Prostate gland (tissue), 2 donors: ENCODE results near the gene OR4B1. TPM values are rescaled to one million over a fixed set of nuclear protein-coding genes. Genes with fewer than 3 reads are reported as not detected.
"Not testable (repeated sequence)": the region's sequence is repeated elsewhere in the genome, so short reads cannot be mapped to it uniquely, and the experiment has no call there.

Experiments used
- DNase-seq: peaks from one replicate; pipeline ENCODE4 v3.0.0-alpha.2; 2019; ENCODE audit warnings: low spot score
- H3K27ac ChIP-seq, 2 donors: fragments of 200-600 bp; sonication (generic); 2 replicates each; pipeline ENCODE4 v1.5.1; 2017 to 2019
- H3K27me3 ChIP-seq: fragments of 200-600 bp; sonication (generic); replicated peaks from 2 replicates; pipeline ENCODE4 v1.5.1; 2019; ENCODE audit not compliant: insufficient read depth
- H3K36me3 ChIP-seq, 2 donors: fragments of 200-600 bp; sonication (generic); 1 replicate in 1 of 2; 2 replicates in 1 of 2; pipeline versions ENCODE4 v1.5.1 to v1.8.1; 2017 to 2019
- H3K4me1 ChIP-seq: fragments of 200-600 bp; sonication (generic); replicated peaks from 2 replicates; pipeline ENCODE4 v1.5.1; 2019
- H3K4me3 ChIP-seq, 2 donors: fragments of 200-600 bp; sonication (generic); 2 replicates each; pipeline ENCODE4 v1.5.1; 2017 to 2019
- H3K9me3 ChIP-seq: fragments of 200-600 bp; sonication (generic); 2 replicates; pipeline ENCODE4 v1.5.1; 2017
- POLR2A ChIP-seq: fragments of 450-650 bp; IDR thresholded peaks from one replicate; pipeline ENCODE4 v1.6.1; 2016; ENCODE audit warnings: antibody characterized with exemption, mild to moderate bottlenecking
- POLR2AphosphoS5 ChIP-seq: sonication (generic); formaldehyde crosslinking; IDR thresholded peaks from one replicate; pipeline ENCODE4 v1.6.1; 2017; ENCODE audit warnings: antibody characterized with exemption
- WGBS: methylation state at CpG from one replicate; pipeline ENCODE4 v1.1.5; 2018; 5-methylcytosine and 5-hydroxymethylcytosine counted together
- intact Hi-C: fragments of 100-400 bp; cut with DNase I; formaldehyde crosslinking; loops from one replicate; pipeline ENCODE4 v1.14.2; 2022
- total RNA-seq, 2 donors: library from RNA; depleted of rRNA; stranded (reverse); fragments of >200 nt; gene quantifications; one replicate each; pipeline ENCODE4 v1.1.0, GENCODE V29; 2016
- TF ChIP-seq, protein P1 (sequence below), 4 experiments: fragments of 200-600 bp in 2 of 4; fragments of 450-650 bp in 2 of 4; sonication (generic) in 2 of 4; IDR thresholded peaks; 1 replicate in 3 of 4; 2 replicates in 1 of 4; pipeline ENCODE4 v1.5.1; 2016 to 2019; ENCODE audit warnings: antibody characterized with exemption in 4 of 4, mild to moderate bottlenecking in 2 of 4, moderate library complexity in 2 of 4

Gene OR4B1
- total RNA-seq, 2 donors from 2014 or later, result not detected

DNA sequence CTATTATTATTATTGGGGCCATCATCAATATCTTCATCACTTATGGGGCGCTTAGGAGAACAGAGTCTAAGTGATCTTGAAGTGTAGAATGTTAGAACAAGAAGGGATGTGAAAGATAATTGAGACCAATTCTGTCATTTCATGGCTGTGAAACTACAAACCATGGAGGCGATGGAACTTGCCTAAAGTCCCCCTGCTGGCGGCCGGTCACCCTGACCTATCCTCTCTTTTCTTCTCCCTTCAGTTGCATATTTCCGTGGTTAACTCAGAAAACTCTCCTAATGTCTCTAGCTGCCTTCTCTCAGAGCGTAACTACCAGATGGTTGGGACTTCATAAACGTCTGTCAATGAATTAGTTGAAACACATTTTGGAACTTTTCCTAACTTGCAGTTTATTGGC is 6.6 kb upstream of the OR4B1 start:
- no peaks in the 10 kb centered on the region for H3K4me1 ChIP-seq
- no peaks in the 10 kb centered on the region for H3K27me3 ChIP-seq
- H3K4me3 ChIP-seq, result no peak overlapping the region
- DNase-seq, result no peak
- H3K36me3 ChIP-seq, result no peaks in the 10 kb centered on the region
- intact Hi-C loops, result no loop called here
- H3K27ac ChIP-seq, result no peak overlapping the region
- H3K9me3 ChIP-seq, result no peaks in the 10 kb centered on the region
- WGBS, result 25% methylated on average over 7 of the region's 7 CpGs
- TF ChIP-seq POLR2A, result no peak

DNA sequence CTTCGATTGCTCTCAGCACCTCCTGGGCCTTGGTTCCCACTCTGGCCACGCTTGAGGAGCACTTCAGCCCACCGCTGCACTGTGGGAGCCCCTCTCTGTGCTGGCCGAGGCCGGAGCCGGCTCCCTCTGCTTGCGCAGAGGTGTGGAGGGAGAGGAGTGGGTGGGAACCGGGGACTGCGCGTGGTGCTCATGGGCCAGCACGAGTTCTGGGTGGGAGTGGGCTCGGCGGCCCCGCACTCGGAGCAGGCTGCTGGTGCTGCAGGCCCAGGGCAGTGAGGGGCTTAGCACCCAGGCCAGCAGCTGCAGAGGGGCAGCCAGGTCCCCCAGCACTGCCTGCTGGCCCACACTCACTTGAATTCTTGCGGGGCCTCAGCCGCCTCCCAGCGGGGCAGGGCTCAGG is 12.2 kb downstream of the OR4B1 start:
- H3K4me3 ChIP-seq, result no peak overlapping the region
- H3K9me3 ChIP-seq, result no peaks in the 10 kb centered on the region
- TF ChIP-seq POLR2AphosphoS5 (no peak), POLR2A (no peak)
- TF ChIP-seq, protein P1, sequence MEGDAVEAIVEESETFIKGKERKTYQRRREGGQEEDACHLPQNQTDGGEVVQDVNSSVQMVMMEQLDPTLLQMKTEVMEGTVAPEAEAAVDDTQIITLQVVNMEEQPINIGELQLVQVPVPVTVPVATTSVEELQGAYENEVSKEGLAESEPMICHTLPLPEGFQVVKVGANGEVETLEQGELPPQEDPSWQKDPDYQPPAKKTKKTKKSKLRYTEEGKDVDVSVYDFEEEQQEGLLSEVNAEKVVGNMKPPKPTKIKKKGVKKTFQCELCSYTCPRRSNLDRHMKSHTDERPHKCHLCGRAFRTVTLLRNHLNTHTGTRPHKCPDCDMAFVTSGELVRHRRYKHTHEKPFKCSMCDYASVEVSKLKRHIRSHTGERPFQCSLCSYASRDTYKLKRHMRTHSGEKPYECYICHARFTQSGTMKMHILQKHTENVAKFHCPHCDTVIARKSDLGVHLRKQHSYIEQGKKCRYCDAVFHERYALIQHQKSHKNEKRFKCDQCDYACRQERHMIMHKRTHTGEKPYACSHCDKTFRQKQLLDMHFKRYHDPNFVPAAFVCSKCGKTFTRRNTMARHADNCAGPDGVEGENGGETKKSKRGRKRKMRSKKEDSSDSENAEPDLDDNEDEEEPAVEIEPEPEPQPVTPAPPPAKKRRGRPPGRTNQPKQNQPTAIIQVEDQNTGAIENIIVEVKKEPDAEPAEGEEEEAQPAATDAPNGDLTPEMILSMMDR (IDR thresholded peaks at IDR 0.05), result no peak
- H3K36me3 ChIP-seq, result no peaks in the 10 kb centered on the region
- H3K27me3 ChIP-seq, result no peaks in the 10 kb centered on the region
- H3K27ac ChIP-seq, result no peak overlapping the region
- DNase-seq, result no peak
- WGBS, result 74% methylated on average over 10 of the region's 18 CpGs
- intact Hi-C loops, result no loop called here
- no peaks in the 10 kb centered on the region for H3K4me1 ChIP-seq

DNA sequence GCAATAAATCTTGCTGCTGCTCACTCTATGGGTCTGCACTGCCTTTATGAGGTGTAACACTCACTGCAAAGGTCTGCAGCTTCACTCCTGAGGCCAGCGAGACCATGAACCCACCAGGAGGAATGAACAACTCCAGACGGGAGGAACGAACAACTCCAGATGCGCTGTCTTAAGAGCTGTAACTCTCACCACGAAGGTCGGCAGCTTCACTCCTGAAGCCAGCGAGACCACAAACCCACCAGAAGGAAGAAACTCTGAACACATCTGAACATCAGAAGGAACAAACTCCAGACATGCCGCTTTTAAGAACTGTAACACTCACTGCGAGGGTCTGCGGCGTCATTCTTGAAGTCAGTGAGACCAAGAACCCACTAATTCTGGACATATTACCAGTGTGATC is 13.4 kb downstream of the OR4B1 start:
- H3K36me3 ChIP-seq, intact Hi-C loops, DNase-seq, H3K27ac ChIP-seq, H3K4me3 ChIP-seq, H3K4me1 ChIP-seq, H3K27me3 ChIP-seq, H3K9me3 ChIP-seq: not testable (repeated sequence)
- WGBS, result 90% methylated on average over 11 of the region's 11 CpGs

DNA sequence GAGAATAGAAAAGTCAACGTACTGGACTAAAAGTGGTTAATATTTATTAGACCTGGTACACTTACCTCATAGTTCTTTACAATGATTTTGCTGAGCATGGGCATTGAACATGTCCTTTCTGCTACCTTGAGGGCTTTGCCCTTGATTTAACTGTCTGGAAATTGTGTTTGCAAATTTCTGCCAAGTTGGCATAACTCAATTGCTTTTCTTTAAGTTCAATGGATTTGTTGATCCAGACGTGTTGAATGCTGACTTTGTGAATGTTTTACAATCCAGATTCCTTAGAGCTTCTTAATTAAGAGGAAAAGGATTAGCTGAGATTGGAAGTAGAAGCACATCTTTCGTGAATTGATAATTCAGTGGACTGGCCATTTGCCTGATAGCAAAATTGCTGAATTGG is 21.1 kb downstream of the OR4B1 start:
- Histone ChIP-seq H3K4me1 (no peaks in the 10 kb centered on the region), H3K9me3 (no peaks in the 10 kb centered on the region), H3K27ac (no peak overlapping the region), H3K27me3 (no peaks in the 10 kb centered on the region), H3K36me3 (no peaks in the 10 kb centered on the region), H3K4me3 (no peak overlapping the region)
- WGBS, result 36% methylated on average over 3 of the region's 3 CpGs
- TF ChIP-seq POLR2A, result no peak
- no peak for TF ChIP-seq POLR2AphosphoS5
- no peak for DNase-seq
- intact Hi-C loops, result no loop called here

DNA sequence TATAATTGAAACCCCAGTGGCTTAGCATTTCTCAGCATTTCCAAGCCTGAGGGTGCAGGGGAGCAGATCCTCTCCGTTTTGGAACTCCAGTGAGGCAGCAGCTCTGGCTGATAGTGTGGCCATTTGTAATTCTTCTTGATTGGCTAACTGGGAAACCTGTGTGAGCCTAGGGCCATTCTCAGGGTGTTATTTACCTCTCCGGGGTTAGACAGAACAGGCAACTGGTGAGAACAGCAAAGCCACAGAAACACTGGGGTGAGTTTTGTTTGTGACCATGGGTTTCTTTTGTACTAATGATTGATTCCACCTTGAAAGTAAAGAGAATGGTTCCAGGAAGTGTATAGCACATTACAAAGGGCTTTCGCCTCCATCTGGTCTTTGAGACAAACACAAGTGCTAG is 25.9 kb downstream of the OR4B1 start:
- no peaks in the 10 kb centered on the region for H3K36me3 ChIP-seq
- H3K9me3 ChIP-seq, result no peaks in the 10 kb centered on the region
- TF ChIP-seq POLR2AphosphoS5, result no peak
- no peak for TF ChIP-seq POLR2A
- TF ChIP-seq, protein P1 (IDR thresholded peaks at IDR 0.05), result no peak
- no peak overlapping the region for H3K27ac ChIP-seq
- no peaks in the 10 kb centered on the region for H3K4me1 ChIP-seq
- no peaks in the 10 kb centered on the region for H3K27me3 ChIP-seq
- intact Hi-C loops, result no loop called here
- 74% methylated on average over 3 of the region's 3 CpGs for WGBS
- no peak for DNase-seq
- H3K4me3 ChIP-seq, result no peak overlapping the region

DNA sequence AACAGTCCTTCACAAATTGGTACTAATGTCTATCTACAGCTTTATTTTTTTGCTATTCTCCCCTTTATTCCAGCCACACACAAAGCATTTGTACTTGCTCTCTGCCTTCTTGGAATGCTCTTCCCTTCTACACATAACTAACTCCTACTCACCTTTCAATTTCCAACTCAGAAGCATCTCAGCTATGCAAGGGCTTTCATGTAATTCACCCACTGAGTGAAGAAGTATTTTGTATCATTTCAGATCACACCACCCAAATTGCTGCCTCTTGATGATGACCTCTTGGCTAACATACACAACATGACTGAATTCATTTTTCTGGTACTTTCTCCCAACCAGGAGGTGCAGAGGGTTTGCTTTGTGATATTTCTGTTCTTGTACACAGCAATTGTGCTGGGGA is 28.2 kb downstream of the OR4B1 start, which contains the start of gene OR4X2:
OR4X2 (plus strand) TSS at position 301 of the 400 bp plus-strand sequence; CDS start at position 301, 0 bp downstream.
- intact Hi-C loops, result no loop called here
- Histone ChIP-seq H3K4me1 (no peaks in the 10 kb centered on the region), H3K27ac (no peak within 1 kb of the TSS), H3K4me3 (no peak within 1 kb of the TSS), H3K36me3 (no peaks in the 10 kb centered on the region), H3K9me3 (no peaks in the 10 kb centered on the region), H3K27me3 (no peaks in the 10 kb centered on the region)
- TF ChIP-seq, protein P1 (IDR thresholded peaks at IDR 0.05), result no peak
- TF ChIP-seq POLR2AphosphoS5 (no peak), POLR2A (no peak)
- no peak for DNase-seq
